GM12873 (cell line): ENCODE data around the gene ATP1A1.

Experiments used
- CTCF ChIP-seq: IDR thresholded peaks from 2 replicates; pipeline ENCODE4 v1.5.1; 2012; ENCODE audit warnings: low read depth, mild to moderate bottlenecking, moderate library complexity, low read length, control low read depth; ENCODE audit not compliant: insufficient read depth; ENCODE audit errors: missing control alignments

Gene ATP1A1

GRCh38 chr1:116408803-116409720 is 36.0 kb downstream of the ATP1A1 start:
- TF ChIP-seq CTCF = no peak

GRCh38 chr1:116409751-116410191 is 36.7 kb downstream of the ATP1A1 start:
- no peak for TF ChIP-seq CTCF

GRCh38 chr1:116411784-116412479 is 38.9 kb downstream of the ATP1A1 start:
- no peak for TF ChIP-seq CTCF

GRCh38 chr1:116412480-116412798 is 39.4 kb downstream of the ATP1A1 start:
- no peak for TF ChIP-seq CTCF

- TF ChIP-seq CTCF = no peak
Observed at GRCh38 chr1:116412898-116413297, 39.9 kb downstream of the ATP1A1 start.

GRCh38 chr1:116413414-116413813 is 40.4 kb downstream of the ATP1A1 start:
- no peak for TF ChIP-seq CTCF

- no peak for TF ChIP-seq CTCF
Observed at GRCh38 chr1:116414364-116414763, 41.3 kb downstream of the ATP1A1 start.
